Mucosa of descending colon (tissue), 3 donors: ENCODE measurements around the gene RPP38. TPM values are rescaled to one million over a fixed set of nuclear protein-coding genes. Genes with fewer than 3 reads are reported as not detected.

ENCODE experiments used
- ATAC-seq: fragments of 200-7000 bp; cut with Tn5 transposase; one replicate; pipeline ENCODE4 v1.9.1; 2020; ENCODE audit warnings: mild to moderate bottlenecking, moderate library complexity
- DNase-seq, 3 donors: peaks; one replicate each; pipeline ENCODE4 v3.0.0-alpha.2; 2020
- H3K36me3 ChIP-seq: fragments of 200-600 bp; one replicate; pipeline ENCODE4 v1.8.0; 2021; ENCODE audit warnings: low read depth, mild to moderate bottlenecking
- H3K4me1 ChIP-seq: fragments of 200-600 bp; one replicate; pipeline ENCODE4 v1.8.0; 2021; ENCODE audit warnings: low read depth, mild to moderate bottlenecking
- H3K4me3 ChIP-seq: fragments of 200-600 bp; one replicate; pipeline ENCODE4 v1.8.0; 2021; ENCODE audit warnings: mild to moderate bottlenecking
- H3K9me3 ChIP-seq: fragments of 200-600 bp; one replicate; pipeline ENCODE4 v1.8.0; 2021; ENCODE audit warnings: mild to moderate bottlenecking
- intact Hi-C, 2 donors: fragments of 100-400 bp; cut with DNase I in 1 of 2; cut with micrococcal nuclease in 1 of 2; formaldehyde crosslinking; loops; one replicate each; pipeline versions ENCODE4 v1.11.0 to v1.11.1; 2022; cut with DNase I, micrococcal nuclease
- total RNA-seq, 3 donors: library from RNA; stranded (reverse); fragmentation: NEBNext Ultra II Directional in 2 of 3; extraction: Animal tissue kit (Norgen Biotek cat#: 25700) in 2 of 3; gene quantifications; one replicate each; pipeline versions ENCODE4 v1.2.1 to v1.2.4, GENCODE V29; 2021 to 2023
- TF ChIP-seq, protein P1 (sequence below): fragments of 200-600 bp; IDR thresholded peaks from one replicate; pipeline ENCODE4 v1.8.0; 2022; ENCODE audit warnings: antibody characterized with exemption, mild to moderate bottlenecking
- donor health status: DM: no; HTN: no; CAD: no; lungs with moderate emphysema.
- donor health status: DM: no; HTN: no; CAD: no.
- donor health status: DM: no; HTN: yes; CAD: no.

Gene RPP38
- total RNA-seq, 3 donors from 2014 or later: 15.8 to 17.9 (median 17.7) TPM

DNA sequence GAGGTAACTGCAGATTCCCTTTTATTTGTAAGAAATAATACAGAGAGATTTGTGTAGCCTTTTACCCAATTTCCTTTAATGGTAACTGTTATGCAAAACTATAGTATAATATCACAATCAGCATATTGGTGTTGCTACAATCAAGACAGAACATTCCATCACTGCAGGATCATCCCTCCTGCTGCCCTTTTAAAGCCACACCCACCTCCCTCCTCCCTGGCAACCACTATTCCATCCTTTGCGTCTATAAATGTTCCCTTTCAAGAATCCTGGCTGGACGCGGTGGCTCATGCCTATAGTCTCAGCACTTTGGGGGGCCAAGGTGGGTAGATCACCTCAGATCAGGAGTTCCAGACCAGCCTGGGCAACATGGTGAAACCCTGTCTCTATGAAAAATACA lies 21.7 kb upstream of the RPP38 start:
- TF ChIP-seq, protein P1, sequence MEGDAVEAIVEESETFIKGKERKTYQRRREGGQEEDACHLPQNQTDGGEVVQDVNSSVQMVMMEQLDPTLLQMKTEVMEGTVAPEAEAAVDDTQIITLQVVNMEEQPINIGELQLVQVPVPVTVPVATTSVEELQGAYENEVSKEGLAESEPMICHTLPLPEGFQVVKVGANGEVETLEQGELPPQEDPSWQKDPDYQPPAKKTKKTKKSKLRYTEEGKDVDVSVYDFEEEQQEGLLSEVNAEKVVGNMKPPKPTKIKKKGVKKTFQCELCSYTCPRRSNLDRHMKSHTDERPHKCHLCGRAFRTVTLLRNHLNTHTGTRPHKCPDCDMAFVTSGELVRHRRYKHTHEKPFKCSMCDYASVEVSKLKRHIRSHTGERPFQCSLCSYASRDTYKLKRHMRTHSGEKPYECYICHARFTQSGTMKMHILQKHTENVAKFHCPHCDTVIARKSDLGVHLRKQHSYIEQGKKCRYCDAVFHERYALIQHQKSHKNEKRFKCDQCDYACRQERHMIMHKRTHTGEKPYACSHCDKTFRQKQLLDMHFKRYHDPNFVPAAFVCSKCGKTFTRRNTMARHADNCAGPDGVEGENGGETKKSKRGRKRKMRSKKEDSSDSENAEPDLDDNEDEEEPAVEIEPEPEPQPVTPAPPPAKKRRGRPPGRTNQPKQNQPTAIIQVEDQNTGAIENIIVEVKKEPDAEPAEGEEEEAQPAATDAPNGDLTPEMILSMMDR: no peak
- intact Hi-C loops: no loop called here
- H3K36me3 ChIP-seq: no peaks in the 10 kb centered on the region
- ATAC-seq (no peak), DNase-seq (no peak)
- H3K4me1 ChIP-seq: no peaks in the 10 kb centered on the region
- H3K4me3 ChIP-seq: no peak overlapping the region
- H3K9me3 ChIP-seq: no peaks in the 10 kb centered on the region

DNA sequence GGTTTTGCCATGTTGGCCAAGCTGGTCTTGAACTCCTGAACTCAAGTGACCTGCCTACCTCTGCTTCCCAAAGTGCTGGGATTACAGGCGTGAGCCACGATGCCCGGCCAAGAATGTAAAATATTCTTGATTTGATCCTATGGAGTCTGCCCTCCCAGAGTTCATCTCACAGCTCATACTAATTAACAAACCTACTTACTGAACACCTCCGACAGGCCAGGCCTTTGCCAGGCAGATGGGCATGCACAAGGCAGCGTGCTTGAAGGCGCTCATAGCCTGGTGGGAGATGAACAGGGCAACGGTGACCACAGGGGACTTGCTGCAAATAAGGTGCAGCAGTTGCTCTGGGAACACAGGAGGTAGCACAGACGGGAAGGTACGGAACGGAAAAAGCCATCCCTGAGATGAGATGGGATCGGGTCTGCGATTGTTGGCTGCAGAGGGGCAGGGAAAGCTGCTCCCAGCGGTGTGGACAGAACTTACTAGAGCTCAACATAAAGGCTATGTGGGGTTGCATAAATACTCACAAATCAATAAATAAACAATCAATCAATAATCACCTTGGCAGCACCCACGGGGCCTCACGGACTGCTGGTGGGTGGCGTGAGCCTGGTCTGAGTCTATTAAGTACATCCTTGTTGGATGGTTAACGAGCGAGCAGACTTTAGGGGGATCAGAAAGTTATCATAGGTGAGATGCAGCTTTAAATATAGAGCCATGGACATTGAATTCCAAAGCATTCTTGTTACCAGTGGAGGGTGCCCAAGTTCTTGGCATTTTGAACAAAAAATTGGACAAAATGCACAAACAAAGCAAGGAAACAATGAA lies 13.3 kb upstream of the RPP38 start:
- intact Hi-C loops: no loop called here
- Histone ChIP-seq H3K36me3 (no peaks in the 10 kb centered on the region), H3K4me3 (no peak overlapping the region), H3K9me3 (no peaks in the 10 kb centered on the region), H3K4me1 (peaks cover 6% of the 10 kb centered on the region)
- DNase-seq: no peak
- ATAC-seq: no peak
- TF ChIP-seq, protein P1: no peak

DNA sequence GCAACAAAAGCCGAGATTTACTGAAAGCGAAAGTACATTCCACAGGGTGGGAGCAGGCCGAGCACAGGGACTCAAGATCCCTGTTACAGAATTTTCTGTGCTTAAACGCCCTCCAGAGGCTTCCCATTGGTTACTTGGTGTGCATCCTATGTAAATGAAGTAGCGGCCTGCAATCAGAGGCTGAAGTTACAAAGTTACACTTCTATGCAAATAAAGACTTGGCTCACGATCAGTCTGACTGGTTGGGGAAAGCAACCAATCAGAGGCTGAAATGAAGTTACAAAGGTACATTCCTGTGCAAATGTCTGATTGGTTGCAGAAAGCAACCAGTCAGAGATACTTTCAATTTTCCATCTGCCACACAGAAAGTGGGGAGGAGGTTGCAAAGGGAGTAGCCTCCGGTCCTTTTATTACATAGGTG lies 12.6 kb upstream of the RPP38 start:
- H3K4me3 ChIP-seq: no peak overlapping the region
- TF ChIP-seq, protein P1: no peak

DNA sequence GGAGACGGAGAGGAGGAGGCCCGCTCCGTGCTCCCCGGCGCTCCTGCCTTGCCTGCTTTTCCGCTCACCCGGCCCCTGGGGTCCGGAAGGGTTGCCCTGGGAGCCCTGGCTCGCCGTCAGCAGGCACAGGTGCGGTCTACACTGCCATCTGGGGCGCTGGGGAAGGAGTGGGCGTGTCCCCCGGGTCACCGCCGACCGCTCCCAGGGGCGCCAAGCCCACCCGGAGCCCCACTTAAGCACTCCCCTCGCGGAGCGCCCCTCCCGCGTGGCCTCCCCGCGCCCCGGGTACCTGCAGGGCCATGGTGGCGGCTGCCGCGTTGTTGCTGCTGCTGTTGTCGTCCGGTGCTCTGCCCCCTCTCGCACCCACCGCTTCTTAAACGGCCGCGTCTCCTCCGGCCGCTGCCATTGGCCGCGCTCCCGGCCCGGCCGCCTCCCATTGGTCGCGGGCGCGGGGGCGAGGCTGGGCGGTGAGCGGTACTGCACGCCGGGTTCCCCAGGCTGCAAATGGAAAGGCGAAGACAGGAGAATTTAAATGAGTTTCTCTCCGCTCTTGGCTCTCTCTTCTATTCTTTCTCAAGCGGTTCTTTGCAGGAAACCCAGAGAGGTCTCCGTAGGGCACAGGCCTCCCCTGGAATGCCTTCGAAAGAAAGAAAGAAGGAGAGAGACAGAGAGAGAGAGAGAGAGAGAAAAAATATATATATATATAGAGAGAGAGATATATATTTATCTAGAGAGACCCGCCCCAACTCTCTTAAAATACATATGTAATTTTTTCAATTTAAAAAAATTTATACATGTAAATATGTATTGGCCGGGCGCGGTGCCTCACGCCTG lies 8.5 kb upstream of the RPP38 start, which contains the start of gene ACBD7:
ACBD7 (minus strand) TSS at position 349 of the 834 bp plus-strand sequence; CDS start at position 301, 48 bp downstream.
- intact Hi-C loops: no loop called here
- peak; percentile 97 for ATAC-seq

More for the DNA sequence above, 12.6 kb upstream of the RPP38 start:
- ATAC-seq (peak; percentile 81), DNase-seq (peak in 1 of 3 donors; percentile 61)
- intact Hi-C loops: no loop called here
- peaks cover 6% of the 10 kb centered on the region for H3K4me1 ChIP-seq
- H3K9me3 ChIP-seq: no peaks in the 10 kb centered on the region
- H3K36me3 ChIP-seq: no peaks in the 10 kb centered on the region

DNA sequence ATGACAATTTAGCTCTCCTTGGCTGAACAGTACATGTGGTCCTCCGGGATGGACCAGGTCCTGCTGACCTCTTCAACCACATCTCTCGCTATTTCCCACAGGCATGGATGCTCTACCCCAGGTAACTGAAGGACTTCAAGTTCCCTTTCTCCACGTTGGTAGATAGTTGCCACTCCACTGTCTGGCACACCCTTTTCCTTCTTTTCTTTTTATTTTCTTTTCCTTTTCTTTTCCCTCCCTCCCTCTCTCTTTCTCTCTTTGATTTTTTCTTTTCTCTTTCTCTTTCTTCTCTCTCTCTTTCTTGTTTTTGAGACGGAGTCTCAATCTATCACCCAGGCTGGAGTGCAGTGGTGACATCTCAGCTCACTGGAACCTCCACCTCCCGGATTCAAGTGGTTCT lies 5.7 kb upstream of the RPP38 start:
- H3K36me3 ChIP-seq: no peaks in the 10 kb centered on the region
- no peak overlapping the region for H3K4me3 ChIP-seq
- intact Hi-C loops: no loop called here
- TF ChIP-seq, protein P1: no peak
- ATAC-seq: no peak
- H3K9me3 ChIP-seq: no peaks in the 10 kb centered on the region
- no peak for DNase-seq
- H3K4me1 ChIP-seq: peaks cover 3% of the 10 kb centered on the region

More for the DNA sequence above, 8.5 kb upstream of the RPP38 start, which contains the start of gene ACBD7:
- no peaks in the 10 kb centered on the region for H3K9me3 ChIP-seq
- H3K4me1 ChIP-seq: peaks cover 6% of the 10 kb centered on the region
- no peaks in the 10 kb centered on the region for H3K36me3 ChIP-seq
- TF ChIP-seq, protein P1: peak; percentile 59
- no peak within 1 kb of the TSS for H3K4me3 ChIP-seq
- peak; percentile 72 to 84 (median 75) for DNase-seq
